Measurements from ENCODE around the gene ADGRA1. TPM values are rescaled to one million over a fixed set of nuclear protein-coding genes. Genes with fewer than 3 reads are reported as not detected.

The ADGRA1 gene
- total RNA-seq, 1 donor from 2014 or later: not detected

- no peak for ATAC-seq
Observed at GRCh38 chr10:133076274-133077038, 11.3 kb upstream of the ADGRA1 start.

GRCh38 chr10:133079836-133080682 is 7.7 kb upstream of the ADGRA1 start:
- ATAC-seq: no peak

GRCh38 chr10:133080683-133081040 is 7.1 kb upstream of the ADGRA1 start:
- no peak for ATAC-seq

- ATAC-seq: no peak
Observed at GRCh38 chr10:133081636-133082035, 6.1 kb upstream of the ADGRA1 start.

GRCh38 chr10:133082685-133083421 is 4.9 kb upstream of the ADGRA1 start:
- ATAC-seq: no peak

GRCh38 chr10:133083422-133084100 is 4.2 kb upstream of the ADGRA1 start:
- peak; percentile 8 for ATAC-seq

GRCh38 chr10:133084491-133084890 is 3.2 kb upstream of the ADGRA1 start:
- ATAC-seq: no peak

GRCh38 chr10:133085251-133086125 is 2.2 kb upstream of the ADGRA1 start:
- no peak for ATAC-seq

- no peak for ATAC-seq
Observed at GRCh38 chr10:133086247-133086646, 1.5 kb upstream of the ADGRA1 start.

GRCh38 chr10:133087045-133087678 is 562 bp upstream of the ADGRA1 start:
- ATAC-seq: no peak

- ATAC-seq: no peak
Observed at GRCh38 chr10:133088179-133088955, 643 bp downstream of the ADGRA1 start.

GRCh38 chr10:133088956-133089800 is 1.5 kb downstream of the ADGRA1 start:
- no peak for ATAC-seq

GRCh38 chr10:133090101-133090500 is 2.4 kb downstream of the ADGRA1 start:
- no peak for ATAC-seq

GRCh38 chr10:133090654-133091053 is 2.9 kb downstream of the ADGRA1 start:
- no peak for ATAC-seq

- ATAC-seq: no peak
Observed at GRCh38 chr10:133091316-133091715, 3.6 kb downstream of the ADGRA1 start.

GRCh38 chr10:133093291-133093690 is 5.6 kb downstream of the ADGRA1 start:
- no peak for ATAC-seq

GRCh38 chr10:133094286-133094685 is 6.6 kb downstream of the ADGRA1 start:
- no peak for ATAC-seq

- ATAC-seq: no peak
Observed at GRCh38 chr10:133094866-133095265, 7.1 kb downstream of the ADGRA1 start.

- no peak for ATAC-seq
Observed at GRCh38 chr10:133095586-133095985, 7.9 kb downstream of the ADGRA1 start.
